ENCODE results near the gene ZNG1A.
"Not testable (repeated sequence)": the region's sequence is repeated elsewhere in the genome, so short reads cannot be mapped to it uniquely, and the experiment has no call there.

Gene ZNG1A

DNA sequence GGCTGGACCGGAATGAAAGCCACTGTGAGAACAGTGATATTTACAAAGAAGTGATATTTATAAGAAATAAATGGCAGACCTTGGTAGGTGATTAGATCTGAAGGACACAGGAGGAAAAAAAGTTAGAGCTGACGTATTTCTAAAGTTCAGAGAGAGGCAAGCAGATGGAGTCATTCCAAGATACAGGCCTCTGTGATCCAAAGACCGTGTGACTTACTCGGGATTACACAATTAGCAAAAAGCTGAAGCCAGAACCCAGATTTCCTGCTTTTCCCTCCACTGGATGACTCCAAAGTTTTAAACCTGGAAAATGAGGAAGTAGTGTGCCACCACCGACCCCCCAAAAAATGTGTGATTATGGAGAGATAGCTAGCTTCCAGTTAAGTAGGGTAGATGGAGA, 32.7 kb upstream of the ZNG1A start:
- TF ChIP-seq CTCF (IDR thresholded peaks at IDR 0.05), result no peak
- Histone ChIP-seq H3K4me3 (no peak overlapping the region), H3K27ac (peak overlapping the region in 1 of 2 donors; percentile 63)
- no peak for DNase-seq (ENCODE audit: low spot score)

GRCh38 chr9:211036-211435, 32.2 kb upstream of the ZNG1A start:
- peak overlapping the region in 1 of 2 donors; percentile 63 for H3K27ac ChIP-seq
- no peak for TF ChIP-seq CTCF (IDR thresholded peaks at IDR 0.05)
- H3K4me3 ChIP-seq, result no peak overlapping the region
- DNase-seq (ENCODE audit: low spot score), result no peak

GRCh38 chr9:209143-209758, 30.4 kb upstream of the ZNG1A start:
- no peak for TF ChIP-seq CTCF (IDR thresholded peaks at IDR 0.05)
- DNase-seq (ENCODE audit: low spot score), result no peak
- no peak overlapping the region for H3K4me3 ChIP-seq
- peak overlapping the region in 1 of 2 donors; percentile 24 for H3K27ac ChIP-seq

- no peak for TF ChIP-seq CTCF (IDR thresholded peaks at IDR 0.05)
- no peak for DNase-seq (ENCODE audit: low spot score)
- H3K4me3 ChIP-seq, result no peak overlapping the region
- H3K27ac ChIP-seq, result no peak overlapping the region
Measured at GRCh38 chr9:206481-206880, 27.6 kb upstream of the ZNG1A start.

GRCh38 chr9:199601-200000, 20.7 kb upstream of the ZNG1A start:
- H3K27ac ChIP-seq; DNase-seq (ENCODE audit: low spot score); H3K4me3 ChIP-seq: not testable (repeated sequence)

- H3K4me3 ChIP-seq, result peak overlapping the region; percentile 48
- DNase-seq (ENCODE audit: low spot score), result not testable (repeated sequence)
- H3K27ac ChIP-seq, result peak overlapping the region; percentile 32
Measured at GRCh38 chr9:178140-178825, 573 bp downstream of the ZNG1A start.

DNA sequence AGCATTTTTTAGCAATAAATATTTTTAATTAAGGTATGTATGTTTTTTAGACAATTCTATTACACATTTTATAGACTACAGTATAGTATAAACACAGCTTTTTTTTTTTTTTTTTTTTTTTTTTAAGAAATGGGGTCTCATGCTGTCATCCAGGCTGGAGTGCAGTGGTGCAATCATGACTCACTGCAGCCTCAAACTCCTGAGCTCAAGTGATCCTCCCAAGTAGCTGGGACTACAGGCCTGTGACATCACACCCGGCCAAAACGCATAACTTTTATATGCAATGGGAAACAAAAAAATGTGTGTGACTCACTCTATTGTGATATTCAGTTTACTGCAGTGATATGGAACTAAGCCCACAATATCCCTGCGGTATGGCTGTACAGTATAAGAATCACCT, 9.1 kb downstream of the ZNG1A start:
- DNase-seq (ENCODE audit: low spot score); H3K27ac ChIP-seq; H3K4me3 ChIP-seq: not testable (repeated sequence)

GRCh38 chr9:159871-160270, 19.0 kb downstream of the ZNG1A start:
- H3K4me3 ChIP-seq; DNase-seq (ENCODE audit: low spot score): not testable (repeated sequence)

DNA sequence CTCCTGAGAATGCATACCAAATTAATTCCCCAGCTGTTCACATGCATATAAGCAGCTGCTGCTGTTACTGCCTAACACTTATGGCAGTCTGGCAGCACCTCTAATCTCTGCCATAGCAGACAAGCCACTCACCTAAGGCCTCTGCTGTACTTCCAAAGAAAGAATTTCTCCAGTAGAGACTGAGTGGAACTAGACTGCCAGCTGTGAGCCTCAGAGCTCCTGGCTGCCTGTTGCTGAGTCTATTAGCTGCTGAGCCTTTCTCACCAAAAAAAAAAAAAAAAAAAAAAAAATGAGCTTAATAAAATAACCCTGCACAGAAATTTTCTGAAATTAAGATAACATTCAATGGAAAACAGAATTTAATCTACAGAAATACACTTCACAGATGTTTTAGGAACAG, 27.7 kb downstream of the ZNG1A start:
- H3K4me3 ChIP-seq; H3K27ac ChIP-seq; DNase-seq (ENCODE audit: low spot score): not testable (repeated sequence)

More at GRCh38 chr9:159871-160270, 19.0 kb downstream of the ZNG1A start:
- not testable (repeated sequence) for H3K27ac ChIP-seq

DNA sequence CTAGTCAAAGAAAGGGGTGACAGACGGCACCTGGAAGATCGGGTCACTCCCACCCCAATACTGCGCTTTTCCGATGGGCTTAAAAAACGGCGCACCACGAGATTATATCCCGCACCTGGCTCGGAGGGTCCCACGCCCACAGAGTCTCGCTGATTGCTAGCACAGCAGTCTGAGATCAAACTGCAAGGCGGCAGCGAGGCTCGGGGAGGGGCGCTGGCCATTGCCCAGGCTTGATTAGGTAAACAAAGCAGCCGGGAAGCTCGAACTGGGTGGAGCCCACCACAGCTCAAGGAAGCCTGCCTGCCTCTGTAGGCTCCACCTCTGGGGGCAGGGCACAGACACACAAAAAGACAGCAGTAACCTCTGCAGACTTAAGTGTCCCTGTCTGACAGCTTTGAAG, 39.0 kb downstream of the ZNG1A start:
- not testable (repeated sequence) for H3K27ac ChIP-seq

DNA sequence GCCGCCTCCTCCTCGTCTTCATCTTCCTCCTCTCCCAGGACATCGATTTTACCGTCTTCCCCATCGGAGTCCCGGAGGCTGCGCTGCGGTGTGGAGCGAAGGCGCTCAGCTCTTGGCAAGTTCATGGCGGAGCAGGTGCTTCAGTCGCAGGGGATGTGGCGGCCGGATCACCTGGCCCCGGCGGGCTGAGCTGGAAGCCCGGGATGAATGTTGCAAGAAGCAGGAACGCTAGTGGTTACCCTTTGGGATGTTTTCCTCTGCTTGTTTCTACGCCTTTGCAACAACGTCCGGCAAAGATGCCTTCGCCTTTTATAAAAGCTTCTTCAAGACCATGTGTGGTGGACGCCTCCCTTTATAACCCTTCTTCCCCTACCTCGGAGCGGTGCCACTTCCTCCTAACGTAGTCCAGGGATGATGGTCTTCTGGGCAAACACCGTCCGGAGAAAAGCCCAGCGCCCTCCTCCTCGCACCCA, 60.8 kb downstream of the ZNG1A start, which contains the start of gene FOXD4:
TSS of gene FOXD4 (minus strand) at position 423 of the 473 bp plus-strand sequence. CDS start at position 125, 298 bp downstream.
- not testable (repeated sequence) for DNase-seq (ENCODE audit: low spot score); H3K27ac ChIP-seq; H3K4me3 ChIP-seq

More for the DNA sequence above, 39.0 kb downstream of the ZNG1A start:
- H3K4me3 ChIP-seq; DNase-seq (ENCODE audit: low spot score): not testable (repeated sequence)

DNA sequence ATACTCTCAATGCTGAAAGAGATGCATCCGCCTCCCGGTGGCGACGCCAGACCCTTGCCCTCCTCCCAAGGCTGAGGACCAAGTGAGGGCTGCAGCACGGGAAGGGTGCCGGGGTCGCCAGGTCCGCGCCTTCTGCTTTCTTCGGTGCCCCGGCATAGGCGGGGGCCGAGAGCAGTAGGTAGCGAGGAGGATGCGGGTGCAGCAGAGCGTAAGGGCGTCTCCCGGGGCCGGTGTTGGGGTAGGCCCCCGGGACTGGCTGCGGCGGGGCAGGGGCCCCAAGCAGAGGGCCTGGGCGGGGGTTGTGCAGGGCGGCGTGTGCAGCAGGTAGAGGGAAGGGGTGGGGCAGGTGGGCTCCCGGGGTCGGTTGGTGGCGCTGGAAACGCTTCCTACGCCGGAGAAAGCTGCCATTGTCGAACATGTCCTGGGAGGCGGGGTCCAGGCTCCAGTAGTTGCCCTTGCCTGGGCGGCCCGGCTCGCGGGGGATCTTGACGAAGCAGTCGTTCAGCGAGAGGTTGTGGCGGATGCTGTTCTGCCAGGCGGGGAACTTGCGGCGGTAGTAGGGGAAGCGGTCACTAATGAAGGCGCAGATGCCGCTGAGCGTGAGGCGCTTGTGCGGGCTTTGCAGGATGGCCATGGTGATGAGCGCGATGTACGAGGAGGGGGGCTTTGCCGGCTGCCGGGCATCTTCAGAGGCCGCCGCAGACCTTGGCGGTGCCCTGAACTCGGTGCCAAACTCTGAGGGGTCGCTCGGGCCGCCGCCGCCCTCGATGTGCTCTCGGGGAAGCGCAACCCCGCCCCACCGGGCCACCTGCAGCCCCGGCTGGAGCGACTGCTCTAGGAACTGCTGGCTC, 61.5 kb downstream of the ZNG1A start:
- H3K4me3 ChIP-seq; H3K27ac ChIP-seq; DNase-seq (ENCODE audit: low spot score): not testable (repeated sequence)

- not testable (repeated sequence) for DNase-seq (ENCODE audit: low spot score); H3K27ac ChIP-seq; H3K4me3 ChIP-seq
Measured at GRCh38 chr9:116239-117077, 62.4 kb downstream of the ZNG1A start.

Measured in coronary artery (tissue), 2 donors.